Fibroblast of mammary gland (primary cell): ENCODE measurements around the gene DNAJC30.

Experiments
- DNase-seq: peaks from one replicate; pipeline ENCODE4 v3.0.0-alpha.2; 2010; ENCODE audit warnings: low read depth
- H3K4me3 ChIP-seq: 2 replicates; pipeline ENCODE4 v1.5.1; 2011; ENCODE audit warnings: low read depth, mild to moderate bottlenecking, low read length, moderate library complexity; ENCODE audit not compliant: control insufficient read depth
- CTCF ChIP-seq: conservative IDR thresholded peaks from 2 replicates; pipeline ENCODE4 v1.5.1; 2011; ENCODE audit warnings: low read depth, low read length, inconsistent platforms; ENCODE audit not compliant: control insufficient read depth, insufficient read depth

The DNAJC30 gene

DNA sequence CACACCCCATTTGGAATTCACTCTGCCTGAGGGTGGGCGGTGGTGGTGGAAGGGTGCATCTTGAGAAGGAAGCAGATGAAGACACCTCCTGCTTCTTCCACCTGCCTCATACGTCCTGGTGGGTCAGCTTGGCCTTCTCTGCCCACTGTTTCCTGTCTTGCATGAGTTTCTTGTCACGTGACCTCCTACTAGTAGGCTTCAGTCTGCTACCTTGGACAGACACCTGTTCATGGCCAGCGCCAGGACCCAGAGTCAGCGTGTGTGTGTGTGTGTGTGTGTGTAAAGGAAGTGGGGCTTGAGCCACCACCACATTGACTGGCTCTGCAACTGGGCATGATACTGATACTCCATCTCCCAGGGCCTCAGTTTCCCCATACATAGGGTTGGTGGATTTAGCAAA, 32.7 kb downstream of the DNAJC30 start:
- no peak for TF ChIP-seq CTCF
- DNase-seq: no peak

GRCh38 chr7:73649576-73649975, 33.7 kb downstream of the DNAJC30 start:
- no peak for DNase-seq
- no peak for TF ChIP-seq CTCF
- no peak overlapping the region for H3K4me3 ChIP-seq

More for the DNA sequence above, 32.7 kb downstream of the DNAJC30 start:
- H3K4me3 ChIP-seq: no peak overlapping the region

- TF ChIP-seq CTCF: no peak
- H3K4me3 ChIP-seq: no peak overlapping the region
- DNase-seq: no peak
Measured at GRCh38 chr7:73648593-73649332, 34.5 kb downstream of the DNAJC30 start.

DNA sequence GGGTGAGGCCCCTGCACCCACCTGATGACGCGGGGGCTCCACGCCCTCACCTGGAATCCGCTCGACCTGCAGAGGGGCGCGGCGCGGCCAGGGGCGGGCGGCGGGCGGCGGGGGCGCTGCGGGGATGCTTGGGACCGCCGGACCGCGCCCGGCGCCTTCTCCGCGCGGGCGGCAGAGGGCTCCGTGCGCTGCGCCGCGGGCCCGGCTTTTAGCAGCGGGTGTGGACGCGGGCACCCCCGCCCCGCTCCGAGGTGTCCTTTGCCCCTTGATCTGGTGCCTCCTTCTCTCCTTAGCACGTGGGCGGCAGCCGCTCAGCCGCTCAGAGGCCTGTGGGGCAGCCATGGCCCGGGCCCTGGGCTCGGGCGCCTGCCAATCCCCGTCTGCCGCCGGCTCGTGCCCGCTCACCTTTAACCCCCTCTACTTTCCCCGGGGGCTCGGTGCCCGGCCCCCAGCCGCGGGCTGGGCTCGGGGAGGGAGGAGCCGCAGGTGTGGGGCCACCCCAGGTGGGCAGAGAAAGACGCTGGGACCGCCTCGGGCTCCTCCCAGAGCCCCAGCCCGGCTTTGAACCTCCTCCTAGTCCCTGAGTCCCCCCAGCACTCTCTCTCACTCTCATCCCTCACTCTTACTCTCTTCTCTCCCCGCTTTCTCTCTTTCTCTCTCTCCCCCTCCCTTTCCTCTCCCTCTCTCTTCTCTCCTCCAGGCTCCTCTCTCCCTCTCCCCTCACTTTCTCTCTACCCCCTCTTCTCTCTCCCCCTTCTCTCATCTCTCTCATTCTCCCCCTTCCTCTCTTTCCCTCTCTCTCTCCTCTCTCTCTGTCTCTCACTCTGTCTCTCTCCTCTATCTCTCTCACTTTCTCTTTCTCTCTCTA, 35.3 kb downstream of the DNAJC30 start:
- no peak for DNase-seq
- TF ChIP-seq CTCF: no peak
- H3K4me3 ChIP-seq: no peak overlapping the region

DNA sequence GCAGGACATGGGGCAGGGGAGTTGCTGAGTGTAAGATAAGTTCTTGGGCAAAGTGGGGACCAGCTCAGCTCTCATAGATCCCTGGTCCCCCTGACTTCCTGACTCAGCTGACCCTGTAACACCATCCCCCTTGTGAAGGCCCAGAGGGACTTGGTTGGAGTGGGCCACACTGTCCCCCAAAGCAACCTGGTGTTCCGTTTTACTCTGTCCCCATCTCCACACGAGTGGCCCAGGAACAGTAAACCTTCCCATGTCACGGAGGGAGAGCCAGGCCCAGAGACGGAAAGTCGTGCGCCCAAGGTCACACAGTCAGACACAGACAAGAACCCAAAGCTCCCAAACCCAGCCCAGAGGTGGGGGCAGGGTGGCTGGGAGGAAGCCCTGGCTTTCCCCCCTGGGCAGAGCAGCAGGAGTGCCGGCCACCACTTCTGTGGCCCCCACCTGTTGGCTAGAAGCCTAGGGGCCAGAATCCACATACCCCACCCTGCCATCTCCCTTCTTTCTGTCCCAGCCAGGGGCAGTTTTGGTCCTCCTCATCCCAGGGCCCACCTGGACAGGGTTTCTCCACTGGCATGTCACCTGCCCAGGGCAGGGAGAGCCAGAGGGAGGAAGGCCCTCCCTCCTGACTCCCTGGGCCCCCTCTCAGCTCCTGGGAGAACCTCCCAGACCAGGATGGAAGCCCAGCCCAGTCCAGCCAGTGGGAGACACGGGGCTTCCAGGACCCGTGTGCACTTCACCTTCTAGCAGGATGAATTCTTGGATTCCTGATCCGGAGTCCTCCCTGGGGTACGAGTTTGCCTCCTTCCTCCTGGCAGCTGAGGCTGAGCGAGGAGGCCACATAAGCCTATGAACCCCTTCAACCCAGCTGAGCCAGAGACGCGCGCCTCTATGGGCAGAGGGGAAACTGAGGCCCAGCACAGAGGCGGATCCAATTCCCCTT, 36.2 kb downstream of the DNAJC30 start:
- DNase-seq: no peak
- H3K4me3 ChIP-seq: no peak overlapping the region
- TF ChIP-seq CTCF: no peak

GRCh38 chr7:73645643-73646174, 37.5 kb downstream of the DNAJC30 start:
- DNase-seq: no peak
- TF ChIP-seq CTCF: no peak
- H3K4me3 ChIP-seq: no peak overlapping the region
